Ovary (tissue), 9 donors: ENCODE results near the gene BTN2A1. TPM values are rescaled to one million over a fixed set of nuclear protein-coding genes. Genes with fewer than 3 reads are reported as not detected.

ENCODE experiments used
- DNase-seq, 5 donors: peaks; one replicate each; pipeline ENCODE4 v3.0.0-alpha.2; 2019 to 2020
- H3K27ac ChIP-seq, 2 donors: fragments of 200-600 bp; one replicate each; pipeline versions ENCODE4 v1.5.1 to v1.8.0; 2019 to 2022
- H3K27me3 ChIP-seq: fragments of 200-600 bp; one replicate; pipeline ENCODE4 v1.8.0; 2022
- H3K36me3 ChIP-seq: fragments of 200-600 bp; sonication (generic); one replicate; pipeline ENCODE4 v1.5.1; 2019
- H3K4me1 ChIP-seq: one replicate; pipeline ENCODE4 v1.8.1; 2013; ENCODE audit warnings: mild to moderate bottlenecking, moderate library complexity; ENCODE audit not compliant: insufficient read depth
- H3K4me3 ChIP-seq: fragments of 200-600 bp; sonication (generic); one replicate; pipeline ENCODE4 v1.5.1; 2017
- H3K9me3 ChIP-seq, 2 donors: fragments of 200-600 bp in 1 of 2; sonication (generic) in 1 of 2; one replicate each; pipeline versions ENCODE4 v1.5.1 to v1.8.1; 2013 to 2019; ENCODE audit warnings: mild to moderate bottlenecking in 1 of 2, moderate library complexity in 1 of 2
- EP300 ChIP-seq: sonication (generic); formaldehyde crosslinking; IDR thresholded peaks from one replicate; pipeline ENCODE4 v1.6.1; 2017; ENCODE audit warnings: antibody characterized with exemption
- POLR2A ChIP-seq: fragments of 450-650 bp; IDR thresholded peaks from one replicate; pipeline ENCODE4 v1.6.1; 2017; ENCODE audit warnings: antibody characterized with exemption, mild to moderate bottlenecking, moderate library complexity
- WGBS, 3 donors: extraction: QIAGEN DNeasy Blood & Tissue Kit in 1 of 3; methylation state at CpG; one replicate each; pipeline versions ENCODE4 v1.1.5 to v1.1.7; 2013 to 2017; 5-methylcytosine and 5-hydroxymethylcytosine counted together
- intact Hi-C, 4 donors: fragments of 100-400 bp; cut with DNase I; formaldehyde crosslinking; loops; one replicate each; pipeline versions ENCODE4 v1.11.0 to v1.15.1; 2022 to 2023
- polyA plus RNA-seq, 2 donors: library from polyadenylated mRNA; stranded (reverse); fragments of 200-250 nt in 1 of 2; fragments of 350-450 nt in 1 of 2; fragmentation: Illumina TruSeq in 1 of 2; extraction: RNeasy Lipid Tissue Mini Kit (QIAGEN cat#74804) in 1 of 2; gene quantifications; one replicate each; pipeline ENCODE4 v1.2.3, GENCODE V29; 2013 to 2014
- total RNA-seq, 7 donors: library from RNA; depleted of rRNA in 2 of 7; stranded (reverse); fragments of >200 nt in 2 of 7; fragmentation: NEBNext Ultra II Directional in 3 of 7; extraction: Animal tissue kit (Norgen Biotek cat#: 25700) in 3 of 7; gene quantifications; one replicate each; pipeline versions ENCODE4 v1.1.0 to v1.2.4, GENCODE V29; 2016 to 2023
- TF ChIP-seq, protein P1 (sequence below), 3 donors: fragments of 450-650 bp in 2 of 3; fragments of 200-600 bp in 1 of 3; IDR thresholded peaks; one replicate each; pipeline versions ENCODE4 v1.5.1 to v1.8.0; 2016 to 2022; ENCODE audit warnings: antibody characterized with exemption in 3 of 3, mild to moderate bottlenecking in 1 of 3
- donor health status: DM: no; HTN: no; CAD: no; lungs with moderate emphysema.
- donor health status: DM: no; HTN: no; CAD: no.
- donor health status: Bipolar disorder and iron deficiency.
- donor health status: DM: yes; HTN: yes; CAD: no.
- donor health status: DM: no; HTN: no; CAD: no.
- donor health status: DM: yes; HTN: yes; CAD: no.

BTN2A1 gene
- total and polyA plus RNA-seq, 9 donors: 9.0 to 33.3 (median 18.8) TPM

GRCh38 chr6:26473758-26474438 lies 16.1 kb downstream of the BTN2A1 start:
- TF ChIP-seq, protein P1, sequence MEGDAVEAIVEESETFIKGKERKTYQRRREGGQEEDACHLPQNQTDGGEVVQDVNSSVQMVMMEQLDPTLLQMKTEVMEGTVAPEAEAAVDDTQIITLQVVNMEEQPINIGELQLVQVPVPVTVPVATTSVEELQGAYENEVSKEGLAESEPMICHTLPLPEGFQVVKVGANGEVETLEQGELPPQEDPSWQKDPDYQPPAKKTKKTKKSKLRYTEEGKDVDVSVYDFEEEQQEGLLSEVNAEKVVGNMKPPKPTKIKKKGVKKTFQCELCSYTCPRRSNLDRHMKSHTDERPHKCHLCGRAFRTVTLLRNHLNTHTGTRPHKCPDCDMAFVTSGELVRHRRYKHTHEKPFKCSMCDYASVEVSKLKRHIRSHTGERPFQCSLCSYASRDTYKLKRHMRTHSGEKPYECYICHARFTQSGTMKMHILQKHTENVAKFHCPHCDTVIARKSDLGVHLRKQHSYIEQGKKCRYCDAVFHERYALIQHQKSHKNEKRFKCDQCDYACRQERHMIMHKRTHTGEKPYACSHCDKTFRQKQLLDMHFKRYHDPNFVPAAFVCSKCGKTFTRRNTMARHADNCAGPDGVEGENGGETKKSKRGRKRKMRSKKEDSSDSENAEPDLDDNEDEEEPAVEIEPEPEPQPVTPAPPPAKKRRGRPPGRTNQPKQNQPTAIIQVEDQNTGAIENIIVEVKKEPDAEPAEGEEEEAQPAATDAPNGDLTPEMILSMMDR (IDR thresholded peaks at IDR 0.05): no peak
- TF ChIP-seq POLR2A: peak; percentile 25
- Histone ChIP-seq H3K9me3 (no peaks in the 10 kb centered on the region), H3K27me3 (no peaks in the 10 kb centered on the region), H3K27ac (peak overlapping the region; percentile 4 to 79), H3K4me3 (peak overlapping the region; percentile 37), H3K4me1 (peaks cover 2% of the 10 kb centered on the region), H3K36me3 (no peaks in the 10 kb centered on the region)
- 0 to 1% (median 1%) methylated on average over 12 of the region's 12 CpGs for WGBS, 3 donors
- DNase-seq: peak; percentile 56 to 83 (median 64)
- intact Hi-C loops: no loop called here

DNA sequence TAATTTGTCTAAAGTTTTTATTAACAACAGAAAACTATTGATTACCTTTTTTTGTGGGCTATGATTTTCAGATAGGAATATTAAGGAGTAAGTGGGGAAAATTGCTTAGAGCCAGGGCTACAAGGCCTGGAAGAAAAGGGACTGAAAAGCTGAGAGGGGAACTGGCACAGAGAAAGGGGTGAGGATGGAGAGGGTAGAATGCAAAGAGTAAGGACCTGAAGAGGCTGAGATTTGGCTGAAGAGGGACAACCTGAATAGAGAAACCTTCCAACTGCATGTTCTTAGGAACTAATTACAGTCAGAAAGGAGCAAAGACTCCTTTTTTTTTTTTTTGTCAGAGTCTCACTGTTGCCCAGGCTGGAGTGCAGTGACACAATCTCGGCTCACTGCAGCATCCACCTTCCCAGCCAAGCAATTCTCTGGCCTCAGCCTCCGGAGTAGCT lies 16.7 kb downstream of the BTN2A1 start:
- intact Hi-C loops: no loop called here
- Histone ChIP-seq H3K9me3 (no peaks in the 10 kb centered on the region), H3K4me3 (peak overlapping the region; percentile 37), H3K36me3 (no peaks in the 10 kb centered on the region), H3K27ac (peak overlapping the region in 1 of 2 donors; percentile 79), H3K4me1 (peaks cover 2% of the 10 kb centered on the region), H3K27me3 (no peaks in the 10 kb centered on the region)
- WGBS, 3 donors: 28 to 36% (median 34%) methylated on average over 2 of the region's 2 CpGs
- TF ChIP-seq POLR2A (no peak), EP300 (no peak)
- TF ChIP-seq, protein P1 (IDR thresholded peaks at IDR 0.05): no peak
- no peak for DNase-seq

DNA sequence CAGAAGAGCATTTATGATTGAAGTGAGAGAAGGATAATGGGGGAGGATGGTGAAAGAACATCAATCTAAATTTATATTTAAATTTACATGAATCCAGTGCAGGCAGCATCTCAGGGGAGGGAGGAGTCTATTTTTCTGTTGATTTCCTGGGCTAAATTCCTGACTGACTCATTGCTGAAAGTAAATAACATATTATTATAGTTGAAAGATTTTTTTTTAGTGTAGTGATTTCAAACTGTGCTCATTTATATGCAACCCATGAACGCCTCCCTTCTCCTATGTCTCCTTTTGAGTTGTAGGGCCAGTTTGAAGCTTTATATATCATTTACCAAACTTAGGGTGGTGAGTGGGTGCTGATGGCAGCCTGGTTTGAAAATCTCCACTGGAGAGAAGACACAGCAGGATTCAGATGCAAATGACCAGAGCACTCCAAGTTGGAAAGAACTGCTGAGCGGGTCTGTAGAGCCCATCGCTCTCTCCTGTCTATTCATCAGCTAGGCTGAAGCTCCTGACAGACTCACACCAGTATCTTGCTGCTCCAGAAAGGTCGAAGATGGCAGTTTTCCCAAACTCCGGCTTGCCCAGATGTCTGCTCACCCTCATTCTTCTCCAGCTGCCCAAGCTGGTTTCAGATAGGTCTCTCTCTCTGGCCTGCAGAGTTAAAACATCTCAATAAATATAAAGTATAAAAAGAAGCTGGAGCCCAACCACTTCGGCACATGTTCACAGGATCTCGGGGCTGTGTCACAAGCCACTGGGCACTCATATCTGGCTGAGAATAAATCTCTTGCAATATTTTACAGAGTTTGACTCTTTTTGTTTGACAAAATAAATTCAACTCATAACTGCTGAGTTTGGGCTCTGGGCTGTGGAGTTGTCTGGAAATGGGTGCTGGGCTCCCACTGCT lies 18.3 kb downstream of the BTN2A1 start:
- Histone ChIP-seq H3K27me3 (no peaks in the 10 kb centered on the region), H3K9me3 (no peaks in the 10 kb centered on the region), H3K4me1 (peaks cover 2% of the 10 kb centered on the region), H3K36me3 (no peaks in the 10 kb centered on the region), H3K27ac (no peak overlapping the region), H3K4me3 (no peak overlapping the region)
- no peak for TF ChIP-seq EP300
- TF ChIP-seq, protein P1 (IDR thresholded peaks at IDR 0.05): no peak
- TF ChIP-seq POLR2A: no peak
- no peak for DNase-seq
- WGBS, 3 donors: 64 to 82% (median 75%) methylated on average over 7 of the region's 7 CpGs
- intact Hi-C loops: no loop called here

- no peak for DNase-seq
- H3K4me1 ChIP-seq: peaks cover 2% of the 10 kb centered on the region
- no peaks in the 10 kb centered on the region for H3K27me3 ChIP-seq
- TF ChIP-seq, protein P1 (IDR thresholded peaks at IDR 0.05): no peak
- TF ChIP-seq EP300 (no peak), POLR2A (no peak)
- H3K9me3 ChIP-seq: no peaks in the 10 kb centered on the region
- intact Hi-C loops: no loop called here
- H3K27ac ChIP-seq: no peak overlapping the region
- H3K4me3 ChIP-seq: no peak overlapping the region
- WGBS, 3 donors: 88 to 93% (median 89%) methylated on average over 4 of the region's 4 CpGs
- no peaks in the 10 kb centered on the region for H3K36me3 ChIP-seq
Measured at GRCh38 chr6:26476896-26477295, 19.1 kb downstream of the BTN2A1 start.
